Retinal pigment epithelial cell (primary cell): ENCODE data around the gene HIBADH.
A peak's percentile ranks its signal among the peaks of the same experiment; 100 is the strongest.

Experiments used
- DNase-seq: peaks from one replicate; pipeline ENCODE4 v3.0.0-alpha.2; 2010; ENCODE audit warnings: low read depth
- H3K4me3 ChIP-seq: 2 replicates; pipeline ENCODE4 v1.5.1; 2011; ENCODE audit warnings: mild to moderate bottlenecking, low read length, control low read depth, moderate library complexity
- TF ChIP-seq, protein P1 (sequence below): conservative IDR thresholded peaks from 2 replicates; pipeline ENCODE4 v1.5.1; 2011; ENCODE audit warnings: low read depth, low read length, control low read depth, inconsistent platforms

Gene HIBADH

DNA sequence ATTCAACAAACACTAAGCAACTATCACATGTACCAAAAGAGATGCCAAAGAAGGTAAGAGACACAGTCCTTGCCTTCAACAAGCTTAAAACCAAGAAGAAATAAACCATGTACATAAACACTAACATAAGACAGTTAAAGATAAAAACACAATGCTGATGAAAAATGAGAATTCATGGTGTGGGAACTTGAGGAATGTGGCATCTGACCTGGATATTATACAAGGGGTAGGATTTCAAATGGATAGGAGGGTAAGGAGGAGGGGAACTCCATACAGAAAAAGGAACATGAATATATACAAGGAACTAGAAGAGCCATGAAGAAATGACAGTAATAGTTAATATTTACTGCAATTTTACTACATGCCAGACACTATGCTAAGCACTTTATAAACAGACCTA lies 11.0 kb downstream of the HIBADH start:
- no peak for DNase-seq
- H3K4me3 ChIP-seq: no peak overlapping the region
- TF ChIP-seq, protein P1, sequence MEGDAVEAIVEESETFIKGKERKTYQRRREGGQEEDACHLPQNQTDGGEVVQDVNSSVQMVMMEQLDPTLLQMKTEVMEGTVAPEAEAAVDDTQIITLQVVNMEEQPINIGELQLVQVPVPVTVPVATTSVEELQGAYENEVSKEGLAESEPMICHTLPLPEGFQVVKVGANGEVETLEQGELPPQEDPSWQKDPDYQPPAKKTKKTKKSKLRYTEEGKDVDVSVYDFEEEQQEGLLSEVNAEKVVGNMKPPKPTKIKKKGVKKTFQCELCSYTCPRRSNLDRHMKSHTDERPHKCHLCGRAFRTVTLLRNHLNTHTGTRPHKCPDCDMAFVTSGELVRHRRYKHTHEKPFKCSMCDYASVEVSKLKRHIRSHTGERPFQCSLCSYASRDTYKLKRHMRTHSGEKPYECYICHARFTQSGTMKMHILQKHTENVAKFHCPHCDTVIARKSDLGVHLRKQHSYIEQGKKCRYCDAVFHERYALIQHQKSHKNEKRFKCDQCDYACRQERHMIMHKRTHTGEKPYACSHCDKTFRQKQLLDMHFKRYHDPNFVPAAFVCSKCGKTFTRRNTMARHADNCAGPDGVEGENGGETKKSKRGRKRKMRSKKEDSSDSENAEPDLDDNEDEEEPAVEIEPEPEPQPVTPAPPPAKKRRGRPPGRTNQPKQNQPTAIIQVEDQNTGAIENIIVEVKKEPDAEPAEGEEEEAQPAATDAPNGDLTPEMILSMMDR: no peak

DNA sequence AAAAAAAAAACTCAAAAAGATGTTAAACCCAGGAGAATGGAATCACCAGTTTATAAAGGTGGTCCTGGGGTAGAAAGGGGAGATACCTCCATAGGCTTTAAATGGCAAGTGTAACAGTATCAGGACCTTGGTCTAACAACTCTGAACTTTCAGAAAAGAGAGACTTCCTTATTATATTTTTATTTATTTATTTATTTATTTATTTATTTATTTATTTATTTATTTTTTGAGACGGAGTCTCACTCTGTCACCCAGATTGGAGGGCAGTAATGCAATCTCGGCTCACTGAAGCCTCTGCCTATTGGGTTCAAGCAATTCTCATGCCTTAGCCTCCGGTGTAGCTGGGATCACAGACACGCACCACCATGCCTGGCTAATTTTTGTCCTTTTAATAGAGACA lies 12.4 kb downstream of the HIBADH start:
- no peak for DNase-seq
- TF ChIP-seq, protein P1: no peak
- no peak overlapping the region for H3K4me3 ChIP-seq

DNA sequence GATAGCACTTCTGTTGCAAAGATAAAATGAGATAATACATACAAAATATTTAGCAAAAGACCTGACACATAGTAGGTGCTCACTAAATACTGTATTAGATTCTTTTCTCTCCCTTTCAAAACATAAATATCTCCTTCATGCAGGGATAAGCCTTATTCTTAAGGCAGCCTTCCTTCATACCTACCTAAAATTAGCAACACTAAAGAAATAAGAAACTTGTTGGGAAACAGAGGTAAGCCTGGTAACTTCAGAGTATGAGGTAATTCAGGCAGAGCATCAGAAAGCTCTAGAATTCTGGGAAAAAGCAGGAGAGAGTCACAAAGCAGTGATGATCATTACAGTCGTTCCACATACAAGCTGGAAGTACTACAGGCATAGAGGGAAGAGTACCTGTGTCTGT lies 15.2 kb downstream of the HIBADH start:
- H3K4me3 ChIP-seq: no peak overlapping the region
- no peak for DNase-seq
- TF ChIP-seq, protein P1: no peak

DNA sequence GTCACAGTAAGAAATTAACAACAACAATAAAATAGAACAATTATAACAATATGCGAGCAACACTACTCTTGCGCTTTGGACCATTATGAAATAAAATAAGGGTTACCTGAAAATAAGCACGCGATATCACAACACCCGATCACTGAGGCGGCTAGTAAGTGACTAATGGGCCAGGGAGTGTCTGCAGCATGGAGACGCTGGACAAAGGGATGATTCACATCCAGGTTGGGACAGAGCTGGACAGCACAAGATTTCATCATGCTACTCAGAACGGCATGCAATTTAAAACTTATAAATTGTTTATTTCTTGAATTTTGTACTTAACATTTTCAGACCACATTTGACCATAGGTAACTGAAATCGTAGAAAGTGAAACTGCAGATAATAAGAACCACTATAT lies 15.6 kb downstream of the HIBADH start:
- DNase-seq: no peak
- TF ChIP-seq, protein P1: no peak
- no peak overlapping the region for H3K4me3 ChIP-seq

DNA sequence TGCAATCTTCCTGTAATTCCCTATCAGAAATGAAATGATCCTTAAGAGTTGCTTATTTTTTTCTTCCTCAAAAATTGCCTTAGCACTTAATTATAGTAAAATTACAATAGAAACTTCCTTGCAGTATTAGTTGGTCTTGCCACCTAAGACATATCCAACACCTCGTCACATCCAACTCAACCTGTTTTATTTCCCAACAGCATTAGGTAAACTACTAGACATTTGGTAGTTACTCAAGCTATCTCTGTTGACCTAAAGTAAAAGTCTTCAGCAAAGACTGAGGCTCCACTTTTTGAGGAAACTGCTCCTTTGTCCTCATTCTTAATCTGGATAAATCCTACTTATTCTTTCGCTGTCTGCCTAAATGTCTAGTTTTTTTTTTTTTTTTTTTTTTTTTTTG lies 20.4 kb downstream of the HIBADH start:
- DNase-seq: no peak
- TF ChIP-seq, protein P1: no peak
- H3K4me3 ChIP-seq: no peak overlapping the region

DNA sequence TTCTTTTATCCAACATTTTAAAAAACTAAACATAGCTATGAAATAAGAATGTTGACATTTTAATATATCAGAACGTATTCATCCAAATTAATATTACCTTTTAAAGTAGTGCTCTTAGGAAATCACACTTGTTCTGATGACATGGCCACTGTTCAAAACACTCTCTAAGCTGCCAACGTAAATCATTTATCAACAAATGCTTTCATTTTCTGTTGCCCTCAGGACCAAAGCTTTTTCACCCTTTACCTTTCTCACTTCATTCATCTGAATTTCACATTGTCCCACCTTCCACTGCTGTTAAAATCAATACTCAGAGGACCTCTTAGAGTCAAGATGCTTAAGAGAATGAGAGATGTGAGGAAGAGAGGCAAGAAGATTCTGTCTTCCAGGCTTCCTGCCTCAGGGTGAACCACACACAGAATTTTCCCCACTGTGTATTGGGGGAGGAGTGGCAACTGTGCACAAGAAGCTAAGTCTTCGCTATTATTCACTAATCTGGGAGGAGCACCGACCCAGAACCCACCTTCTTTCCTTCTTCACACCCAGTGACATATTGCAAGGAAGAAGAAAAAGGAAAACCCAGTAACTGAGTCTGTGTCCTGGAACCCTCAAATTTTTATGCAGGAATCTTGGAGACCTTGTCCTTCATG lies 21.0 kb downstream of the HIBADH start:
- DNase-seq: no peak
- H3K4me3 ChIP-seq: no peak overlapping the region
- TF ChIP-seq, protein P1: no peak

DNA sequence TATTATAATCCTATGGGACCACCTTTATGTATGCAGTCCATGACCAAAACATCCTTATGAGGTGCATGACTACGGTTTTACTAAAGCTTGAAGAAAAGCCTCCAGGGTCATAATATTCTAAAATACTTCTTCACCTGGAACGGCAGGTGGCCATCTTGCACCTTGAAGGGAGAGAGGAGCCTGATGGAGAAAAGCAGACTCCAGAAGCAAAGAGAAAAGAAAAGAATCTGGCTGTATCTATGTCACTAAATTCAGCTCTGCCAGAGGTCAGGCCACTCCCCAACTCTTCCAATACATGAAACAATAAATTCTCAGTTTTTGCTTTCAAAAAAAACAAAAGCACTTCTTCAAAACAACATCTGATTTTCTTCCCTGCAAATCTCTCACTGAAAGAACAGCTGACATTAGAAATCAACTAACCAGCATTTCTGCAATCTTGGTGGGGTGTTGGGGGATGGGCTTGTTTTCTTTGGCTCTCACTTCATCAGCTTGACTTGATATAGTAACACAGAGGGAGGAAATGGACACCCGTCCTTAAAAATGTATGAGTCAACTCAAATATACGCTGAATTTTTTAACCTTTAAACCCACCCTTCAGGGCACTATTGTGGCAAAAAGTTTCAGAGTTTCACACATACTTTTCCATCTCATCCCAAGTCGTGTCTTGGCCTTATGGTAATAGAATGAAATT lies 21.7 kb downstream of the HIBADH start:
- peak; percentile 46 for DNase-seq
- H3K4me3 ChIP-seq: no peak overlapping the region
- TF ChIP-seq, protein P1: no peak
